ENCODE measurements around the gene GNAT2. TPM values are rescaled to one million over a fixed set of nuclear protein-coding genes. Genes with fewer than 3 reads are reported as not detected.

The GNAT2 gene
- total RNA-seq, 1 experiment from 2014 or later: 0.11 TPM

DNA sequence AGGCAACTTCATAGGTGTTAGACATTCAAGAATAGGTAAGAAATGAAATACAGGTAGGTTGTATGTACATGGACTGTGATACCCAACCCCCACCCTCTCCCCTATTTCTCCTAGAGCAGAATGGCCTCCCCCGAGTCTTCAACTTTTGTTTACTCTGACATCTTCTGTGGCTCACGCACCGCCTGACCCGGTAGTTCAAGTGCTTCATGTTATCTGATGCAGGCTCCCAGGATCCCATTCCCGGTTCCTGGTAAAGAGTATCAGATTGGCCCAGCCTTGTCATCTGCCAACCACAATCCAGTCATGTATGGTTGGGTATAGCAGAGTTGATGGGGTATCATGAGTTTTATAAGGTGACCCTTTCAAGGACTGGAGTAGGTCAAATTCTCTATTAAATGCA lies 61.9 kb downstream of the GNAT2 start:
- no peak for DNase-seq (ENCODE audit: low read depth)

DNA sequence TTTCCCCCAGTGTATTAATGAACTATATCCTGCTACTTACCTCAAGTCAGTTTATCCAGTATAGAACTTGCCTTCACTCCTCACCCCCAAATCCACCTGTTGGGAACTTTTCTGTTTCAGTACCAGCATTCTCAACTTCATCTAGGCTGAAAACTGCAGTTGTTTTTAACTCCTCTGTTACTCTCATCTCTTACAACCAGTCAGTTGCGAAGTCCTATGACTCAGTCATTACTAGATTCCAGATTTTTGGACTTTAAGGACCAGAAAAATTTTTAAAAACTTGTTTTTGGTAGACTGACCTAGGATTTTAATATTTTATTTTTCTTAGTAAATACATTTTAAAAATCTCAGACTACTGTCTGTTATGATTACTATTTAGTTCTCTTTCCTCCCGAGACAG lies 62.9 kb downstream of the GNAT2 start:
- DNase-seq (ENCODE audit: low read depth): no peak

Other genes starting within 250 kb of the GNAT2 start
- gene SORT1, start 221.7 kb downstream of the GNAT2 start, total RNA-seq (2014; rRNA removed; shearing (Covaris generic)): 14.1 and 16.3 TPM in 2 replicates
- gene PSMA5, start 193.2 kb downstream of the GNAT2 start, total RNA-seq (2014; rRNA removed; shearing (Covaris generic)): 218 and 382 TPM in 2 replicates
- 0.15 and 4.3 TPM in 2 replicates for gene SYPL2, start 153.1 kb downstream of the GNAT2 start, total RNA-seq (2014; rRNA removed; shearing (Covaris generic))
- 8.6 and 14.2 TPM in 2 replicates for gene ATXN7L2, start 135.7 kb downstream of the GNAT2 start, total RNA-seq (2014; rRNA removed; shearing (Covaris generic))
- gene CYB561D1, start 125.5 kb downstream of the GNAT2 start, total RNA-seq (2014; rRNA removed; shearing (Covaris generic)): 5.8 and 9.2 TPM in 2 replicates
- 3.2 and 3.7 TPM in 2 replicates for gene AMIGO1, start 109.9 kb downstream of the GNAT2 start, total RNA-seq (2014; rRNA removed; shearing (Covaris generic))
- gene GPR61, start 79.7 kb downstream of the GNAT2 start, total RNA-seq (2014; rRNA removed; shearing (Covaris generic)): not detected in 2 replicates
- gene GNAI3, start 71.0 kb downstream of the GNAT2 start, total RNA-seq (2014; rRNA removed; shearing (Covaris generic)): 24.1 and 24.6 TPM in 2 replicates
- gene AMPD2, start 221 bp upstream of the GNAT2 start, total RNA-seq (2014; rRNA removed; shearing (Covaris generic)): 121 and 135 TPM in 2 replicates
- gene GSTM4, start 36.5 kb upstream of the GNAT2 start, total RNA-seq (2014; rRNA removed; shearing (Covaris generic)): 34.9 and 42.0 TPM in 2 replicates
- gene GSTM2, start 48.4 kb upstream of the GNAT2 start, total RNA-seq (2014; rRNA removed; shearing (Covaris generic)): 0.42 and 1.0 TPM in 2 replicates
- 3.2 and 5.4 TPM in 2 replicates for gene GSTM1, start 68.2 kb upstream of the GNAT2 start, total RNA-seq (2014; rRNA removed; shearing (Covaris generic))
- not detected in 2 replicates for gene GSTM5, start 92.6 kb upstream of the GNAT2 start, total RNA-seq (2014; rRNA removed; shearing (Covaris generic))
- gene GSTM3, start 121.4 kb upstream of the GNAT2 start, total RNA-seq (2014; rRNA removed; shearing (Covaris generic)): 194 and 206 TPM in 2 replicates
- not detected in 2 replicates for gene EPS8L3, start 144.3 kb upstream of the GNAT2 start, total RNA-seq (2014; rRNA removed; shearing (Covaris generic))

All from Daoy (cell line).